ENCODE measurements around the gene COL23A1. TPM values are rescaled to one million over a fixed set of nuclear protein-coding genes. Genes with fewer than 3 reads are reported as not detected.
A peak's percentile ranks its signal among the peaks of the same experiment; 100 is the strongest.
"Not testable (repeated sequence)": the region's sequence is repeated elsewhere in the genome, so short reads cannot be mapped to it uniquely, and the experiment has no call there.

Gene COL23A1
- total RNA-seq, 4 donors from 2014 or later = 0.93 to 4.6 (median 2.4) TPM

- WGBS, 2 donors (ENCODE audit: low coverage in 1 of 2) = 69 to 83% methylated on average over 6 to 12 of the region's 23 CpGs
- H3K4me1 ChIP-seq = no peaks in the 10 kb centered on the region
- no peak for ATAC-seq
Measured at GRCh38 chr5:178306430-178307225, 283.6 kb downstream of the COL23A1 start.

DNA sequence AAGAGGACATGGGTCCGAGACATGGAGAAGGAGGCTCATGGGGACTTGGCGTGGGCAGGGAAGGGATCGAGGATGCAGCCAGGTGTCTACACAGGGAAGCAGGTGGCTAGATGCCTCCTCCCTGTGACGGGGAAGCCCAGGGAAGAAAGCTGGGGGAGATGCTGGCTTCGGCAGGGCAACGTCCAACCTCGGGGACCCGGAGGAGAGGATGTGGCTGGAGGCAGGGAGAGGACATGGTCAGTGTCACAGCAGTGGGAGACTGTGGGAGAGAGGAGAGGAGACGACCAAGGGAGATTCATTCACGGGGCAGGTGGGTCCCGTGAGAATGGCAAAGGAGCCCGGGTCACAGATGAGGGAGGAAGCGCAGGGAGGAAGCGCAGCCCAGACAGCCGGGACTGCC lies 284.4 kb downstream of the COL23A1 start:
- H3K27ac ChIP-seq = no peak overlapping the region
- no peaks in the 10 kb centered on the region for H3K9me3 ChIP-seq
- H3K27me3 ChIP-seq = no peaks in the 10 kb centered on the region
- H3K36me3 ChIP-seq = no peaks in the 10 kb centered on the region
- no peak overlapping the region for H3K4me3 ChIP-seq
- TF ChIP-seq POLR2AphosphoS5 (IDR thresholded peaks at IDR 0.05) (no peak), CTCF (IDR thresholded peaks at IDR 0.05) (no peak), POLR2A (IDR thresholded peaks at IDR 0.05) (no peak), EP300 (IDR thresholded peaks at IDR 0.05) (no peak)
- 72 to 90% methylated on average over 5 to 15 of the region's 15 CpGs for WGBS, 2 donors (ENCODE audit: low coverage in 1 of 2)
- no peak for ATAC-seq
- no peaks in the 10 kb centered on the region for H3K4me1 ChIP-seq

More at GRCh38 chr5:178306430-178307225, 283.6 kb downstream of the COL23A1 start:
- Histone ChIP-seq H3K4me3 (no peak overlapping the region), H3K9me3 (no peaks in the 10 kb centered on the region), H3K36me3 (no peaks in the 10 kb centered on the region), H3K27ac (no peak overlapping the region), H3K27me3 (no peaks in the 10 kb centered on the region)
- no peak for TF ChIP-seq POLR2A (IDR thresholded peaks at IDR 0.05)
- TF ChIP-seq CTCF (IDR thresholded peaks at IDR 0.05) = no peak
- no peak for TF ChIP-seq EP300 (IDR thresholded peaks at IDR 0.05)
- TF ChIP-seq POLR2AphosphoS5 (IDR thresholded peaks at IDR 0.05) = no peak

DNA sequence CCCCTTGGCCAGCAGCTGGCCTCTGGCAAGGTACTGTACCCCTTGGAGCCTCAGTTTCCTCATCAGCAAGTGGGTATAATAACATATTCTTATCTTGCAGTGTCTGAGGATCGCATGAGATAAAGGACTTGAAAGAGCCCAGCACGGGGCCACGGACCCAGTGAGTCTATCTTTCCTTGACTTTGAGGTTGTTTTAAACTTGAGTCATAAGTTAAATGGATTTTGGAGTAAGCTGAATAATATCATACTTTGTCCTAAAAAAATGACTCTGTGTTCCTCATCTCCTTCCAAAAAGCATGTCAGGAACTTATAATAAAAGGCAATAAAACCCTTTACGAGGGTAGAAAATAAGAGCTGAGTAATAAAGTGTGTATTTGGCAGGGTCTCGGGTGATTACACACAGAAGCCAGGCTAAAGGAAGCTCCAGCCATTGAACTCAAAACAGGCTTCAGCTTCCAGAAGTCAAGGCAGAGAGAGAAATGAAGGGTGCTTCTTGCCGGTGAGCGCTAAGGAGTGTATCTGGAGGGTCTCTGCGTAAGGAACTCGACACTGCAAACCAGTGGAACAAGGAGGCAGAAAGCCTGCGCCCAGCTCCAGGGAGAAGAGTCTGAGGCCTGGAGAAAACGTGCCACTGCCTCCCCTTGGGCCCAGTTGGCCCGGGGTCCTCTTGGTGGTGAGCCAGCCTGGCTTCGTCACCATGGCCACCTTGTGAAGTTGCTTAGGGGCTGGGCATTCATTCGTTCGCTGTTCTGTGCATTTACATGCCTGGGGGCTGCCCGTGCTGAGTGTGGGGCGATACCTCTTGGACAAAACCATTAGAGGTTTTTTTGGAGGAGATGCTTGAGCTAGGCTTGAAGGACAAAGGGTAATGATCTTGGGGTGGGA lies 285.2 kb downstream of the COL23A1 start:
- Histone ChIP-seq H3K4me1 (no peaks in the 10 kb centered on the region), H3K36me3 (no peaks in the 10 kb centered on the region), H3K27ac (no peak overlapping the region), H3K9me3 (no peaks in the 10 kb centered on the region), H3K27me3 (no peaks in the 10 kb centered on the region), H3K4me3 (no peak overlapping the region)
- WGBS, 2 donors (ENCODE audit: low coverage in 1 of 2) = 38 to 78% methylated on average over 3 to 7 of the region's 17 CpGs
- no peak for TF ChIP-seq POLR2AphosphoS5 (IDR thresholded peaks at IDR 0.05)
- peak; percentile 46 for ATAC-seq

- no peak for TF ChIP-seq CTCF (IDR thresholded peaks at IDR 0.05)
- TF ChIP-seq EP300 (IDR thresholded peaks at IDR 0.05) = no peak
- no peak for TF ChIP-seq POLR2A (IDR thresholded peaks at IDR 0.05)
- TF ChIP-seq POLR2AphosphoS5 (IDR thresholded peaks at IDR 0.05) = no peak
- H3K27me3 ChIP-seq = no peaks in the 10 kb centered on the region
- no peak for ATAC-seq
- H3K9me3 ChIP-seq = no peaks in the 10 kb centered on the region
- H3K27ac ChIP-seq = no peak overlapping the region
- H3K4me3 ChIP-seq = no peak overlapping the region
- 98% methylated on average over 5 of the region's 12 CpGs; no CpG with 5 or more reads in 1 of the 2 donors for WGBS, 2 donors (ENCODE audit: low coverage in 1 of 2)
- no peaks in the 10 kb centered on the region for H3K36me3 ChIP-seq
- H3K4me1 ChIP-seq = no peaks in the 10 kb centered on the region
Measured at GRCh38 chr5:178304016-178304415, 286.2 kb downstream of the COL23A1 start.

- H3K4me1 ChIP-seq, H3K27me3 ChIP-seq, H3K9me3 ChIP-seq, H3K27ac ChIP-seq, ATAC-seq, H3K36me3 ChIP-seq, H3K4me3 ChIP-seq: not testable (repeated sequence)
- 81 to 90% methylated on average over 5 to 15 of the region's 16 CpGs for WGBS, 2 donors (ENCODE audit: low coverage in 1 of 2)
Measured at GRCh38 chr5:178302321-178302720, 287.9 kb downstream of the COL23A1 start.

Data from gastroesophageal sphincter (tissue), 4 donors.